ENCODE measurements around the gene UBL4A.

GRCh38 chrX:154458954-154459778 is 27.2 kb downstream of the UBL4A start:
- TF ChIP-seq CTCF (conservative IDR thresholded peaks at IDR 0.05; ENCODE audit: low read depth, low read length) (no peak), EZH2 (IDR thresholded peaks at IDR 0.05; ENCODE audit: borderline replicate concordance, low read depth, low read length, poor library complexity, severe bottlenecking) (no peak)

Measured in A673 (cell line).